ENCODE measurements around the gene HNRNPC.

DNA sequence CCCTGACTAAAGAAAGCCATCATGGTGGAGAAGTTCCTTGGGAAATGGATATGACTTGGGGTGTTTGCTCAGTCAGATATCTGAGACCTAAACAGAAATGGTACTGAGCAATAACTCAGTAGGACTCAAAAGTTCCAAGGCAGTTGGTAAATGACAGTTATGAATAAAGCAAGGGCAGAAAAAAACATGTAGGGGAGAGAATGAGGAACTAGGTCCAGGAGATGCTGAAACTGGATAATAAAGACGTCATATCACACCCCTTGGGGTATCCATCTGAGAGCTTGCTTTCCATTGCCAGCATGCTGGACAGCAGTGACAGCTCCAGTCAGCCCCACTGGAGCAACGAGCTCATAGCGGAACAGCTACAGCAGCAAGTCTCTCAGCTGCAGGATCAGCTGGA is 48.2 kb upstream of the HNRNPC start:
- TF ChIP-seq EZH2 (IDR thresholded peaks at IDR 0.05; ENCODE audit: borderline replicate concordance, insufficient read depth, low read length, poor library complexity, severe bottlenecking) (no peak), TAF1 (IDR thresholded peaks at IDR 0.05; ENCODE audit: low read depth) (no peak)
- TF ChIP-seq, protein P1, sequence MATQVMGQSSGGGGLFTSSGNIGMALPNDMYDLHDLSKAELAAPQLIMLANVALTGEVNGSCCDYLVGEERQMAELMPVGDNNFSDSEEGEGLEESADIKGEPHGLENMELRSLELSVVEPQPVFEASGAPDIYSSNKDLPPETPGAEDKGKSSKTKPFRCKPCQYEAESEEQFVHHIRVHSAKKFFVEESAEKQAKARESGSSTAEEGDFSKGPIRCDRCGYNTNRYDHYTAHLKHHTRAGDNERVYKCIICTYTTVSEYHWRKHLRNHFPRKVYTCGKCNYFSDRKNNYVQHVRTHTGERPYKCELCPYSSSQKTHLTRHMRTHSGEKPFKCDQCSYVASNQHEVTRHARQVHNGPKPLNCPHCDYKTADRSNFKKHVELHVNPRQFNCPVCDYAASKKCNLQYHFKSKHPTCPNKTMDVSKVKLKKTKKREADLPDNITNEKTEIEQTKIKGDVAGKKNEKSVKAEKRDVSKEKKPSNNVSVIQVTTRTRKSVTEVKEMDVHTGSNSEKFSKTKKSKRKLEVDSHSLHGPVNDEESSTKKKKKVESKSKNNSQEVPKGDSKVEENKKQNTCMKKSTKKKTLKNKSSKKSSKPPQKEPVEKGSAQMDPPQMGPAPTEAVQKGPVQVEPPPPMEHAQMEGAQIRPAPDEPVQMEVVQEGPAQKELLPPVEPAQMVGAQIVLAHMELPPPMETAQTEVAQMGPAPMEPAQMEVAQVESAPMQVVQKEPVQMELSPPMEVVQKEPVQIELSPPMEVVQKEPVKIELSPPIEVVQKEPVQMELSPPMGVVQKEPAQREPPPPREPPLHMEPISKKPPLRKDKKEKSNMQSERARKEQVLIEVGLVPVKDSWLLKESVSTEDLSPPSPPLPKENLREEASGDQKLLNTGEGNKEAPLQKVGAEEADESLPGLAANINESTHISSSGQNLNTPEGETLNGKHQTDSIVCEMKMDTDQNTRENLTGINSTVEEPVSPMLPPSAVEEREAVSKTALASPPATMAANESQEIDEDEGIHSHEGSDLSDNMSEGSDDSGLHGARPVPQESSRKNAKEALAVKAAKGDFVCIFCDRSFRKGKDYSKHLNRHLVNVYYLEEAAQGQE (IDR thresholded peaks at IDR 0.05; ENCODE audit: borderline replicate concordance) = no peak
- TF ChIP-seq, protein P2, sequence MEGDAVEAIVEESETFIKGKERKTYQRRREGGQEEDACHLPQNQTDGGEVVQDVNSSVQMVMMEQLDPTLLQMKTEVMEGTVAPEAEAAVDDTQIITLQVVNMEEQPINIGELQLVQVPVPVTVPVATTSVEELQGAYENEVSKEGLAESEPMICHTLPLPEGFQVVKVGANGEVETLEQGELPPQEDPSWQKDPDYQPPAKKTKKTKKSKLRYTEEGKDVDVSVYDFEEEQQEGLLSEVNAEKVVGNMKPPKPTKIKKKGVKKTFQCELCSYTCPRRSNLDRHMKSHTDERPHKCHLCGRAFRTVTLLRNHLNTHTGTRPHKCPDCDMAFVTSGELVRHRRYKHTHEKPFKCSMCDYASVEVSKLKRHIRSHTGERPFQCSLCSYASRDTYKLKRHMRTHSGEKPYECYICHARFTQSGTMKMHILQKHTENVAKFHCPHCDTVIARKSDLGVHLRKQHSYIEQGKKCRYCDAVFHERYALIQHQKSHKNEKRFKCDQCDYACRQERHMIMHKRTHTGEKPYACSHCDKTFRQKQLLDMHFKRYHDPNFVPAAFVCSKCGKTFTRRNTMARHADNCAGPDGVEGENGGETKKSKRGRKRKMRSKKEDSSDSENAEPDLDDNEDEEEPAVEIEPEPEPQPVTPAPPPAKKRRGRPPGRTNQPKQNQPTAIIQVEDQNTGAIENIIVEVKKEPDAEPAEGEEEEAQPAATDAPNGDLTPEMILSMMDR (IDR thresholded peaks at IDR 0.05; ENCODE audit: poor library complexity, severe bottlenecking) = no peak

All from neural cell (in vitro differentiated cells).